HCT116 (cell line): ENCODE results near the gene MRPS34. TPM values are rescaled to one million over a fixed set of nuclear protein-coding genes. Genes with fewer than 3 reads are reported as not detected.

Experiments used
- ATAC-seq: fragments of 200-7000 bp; cut with Tn5 transposase; 2 replicates; pipeline ENCODE4 v1.9.1; 2020; ENCODE audit warnings: mild to moderate bottlenecking, moderate library complexity
- BruUV-seq: library from RNA; stranded (reverse); fragments of 400-500 nt; replicated peaks from 2 replicates; lab custom pipeline; 2021; lab: Mats Ljungman, UMichigan
- CTCF ChIA-PET: fragments of 300-600 bp; sonication (Branson Sonifier 250); formaldehyde crosslinking; loops from one replicate; lab custom pipeline; 2021; ENCODE audit warnings: antibody characterized with exemption; lab: Charles Lee
- POLR2A ChIA-PET: fragments of 300-600, 350-600 bp; sonication (Branson Sonifier 250); formaldehyde crosslinking; loops from one replicate; lab custom pipeline; 2021; ENCODE audit warnings: antibody characterized with exemption; lab: Charles Lee
- RAD21 ChIA-PET, 2 experiments: fragments of 300-600 bp; sonication (Branson Sonifier 250); formaldehyde crosslinking; loops; one replicate each; lab custom pipeline; 2023; ENCODE audit warnings: low total read pairs in 2 of 2; ENCODE audit not compliant: uncharacterized antibody in 2 of 2, unreplicated experiment in 2 of 2, low non-redundant PET in 1 of 2; lab: Charles Lee
- DNase-seq: peaks from one replicate; pipeline ENCODE4 v3.0.0-alpha.2; 2010; ENCODE audit warnings: low read depth, low spot score
- H2AFZ ChIP-seq: fragments of 200-600 bp; shearing (Covaris generic), sonication (generic); 2 replicates; pipeline ENCODE4 v1.6.1; 2017; ENCODE audit warnings: low read depth, mixed run types, mixed read lengths, antibody characterized with exemption, low read length; ENCODE audit not compliant: poor library complexity, severe bottlenecking
- H3K27ac ChIP-seq: 2 replicates; pipeline ENCODE4 v1.5.1; 2012; ENCODE audit warnings: low read depth, low read length
- H3K27me3 ChIP-seq: fragments of 200-600 bp; sonication (generic); 2 replicates; pipeline ENCODE4 v1.6.1; 2016; ENCODE audit warnings: mixed run types, low read length, mixed read lengths; ENCODE audit not compliant: insufficient read depth
- H3K36me3 ChIP-seq, 2 experiments: fragments of 200-500 bp in 1 of 2; fragments of 200-600 bp in 1 of 2; sonication (Bioruptor generic) in 1 of 2; sonication (generic) in 1 of 2; 2 replicates each; pipeline versions ENCODE4 v1.5.1 to v1.6.1; 2014 to 2016; ENCODE audit warnings: low read length in 2 of 2, inconsistent platforms in 1 of 2, mixed read lengths in 1 of 2, mixed run types in 1 of 2; ENCODE audit not compliant: insufficient read depth in 2 of 2, control insufficient read depth in 1 of 2
- H3K4me1 ChIP-seq, 2 experiments: fragments of 200-600 bp in 1 of 2; sonication (generic) in 1 of 2; 2 replicates each; pipeline versions ENCODE4 v1.5.1 to v1.6.1; 2012 to 2017; ENCODE audit warnings: low read length in 2 of 2, inconsistent platforms in 1 of 2, mild to moderate bottlenecking in 1 of 2, mixed read lengths in 1 of 2, mixed run types in 1 of 2, moderate library complexity in 1 of 2; ENCODE audit not compliant: insufficient read depth in 2 of 2, control insufficient read depth in 1 of 2
- H3K4me2 ChIP-seq: fragments of 200-600 bp; sonication (generic); 2 replicates; pipeline ENCODE4 v1.6.1; 2017; ENCODE audit warnings: mixed run types, low read length, mixed read lengths
- H3K4me3 ChIP-seq, 2 experiments: fragments of 200-600 bp in 1 of 2; sonication (generic) in 1 of 2; replicated peaks in 1 of 2; 2 replicates each; pipeline ENCODE4 v1.5.1; 2011 to 2016; ENCODE audit warnings: low read length in 2 of 2, control low read depth in 1 of 2, low read depth in 1 of 2, mild to moderate bottlenecking in 1 of 2, mixed read lengths in 1 of 2, mixed run types in 1 of 2
- H3K79me2 ChIP-seq: fragments of 200-600 bp; sonication (generic); 2 replicates; pipeline ENCODE4 v1.6.1; 2017; ENCODE audit warnings: mild to moderate bottlenecking, mixed run types, low read length, moderate library complexity, mixed read lengths; ENCODE audit not compliant: insufficient read depth
- H3K9ac ChIP-seq: fragments of 200-600 bp; sonication (generic); 2 replicates; pipeline ENCODE4 v1.6.1; 2016; ENCODE audit warnings: low read length, mixed read lengths
- H3K9me2 ChIP-seq: fragments of 200-600 bp; sonication (generic), shearing (Covaris generic); 2 replicates; pipeline ENCODE4 v1.6.1; 2017; ENCODE audit warnings: mixed run types, mild to moderate bottlenecking, moderate library complexity; ENCODE audit not compliant: insufficient read depth
- H3K9me3 ChIP-seq, 2 experiments: fragments of 200-500 bp in 1 of 2; fragments of 200-600 bp in 1 of 2; sonication (Bioruptor generic) in 1 of 2; sonication (generic) in 1 of 2; 2 replicates each; pipeline ENCODE4 v1.6.1; 2014 to 2017; ENCODE audit warnings: low read length in 2 of 2, mixed read lengths in 2 of 2, inconsistent platforms in 1 of 2, low read depth in 1 of 2, mild to moderate bottlenecking in 1 of 2, mixed run types in 1 of 2, moderate library complexity in 1 of 2; ENCODE audit not compliant: control insufficient read depth in 1 of 2, insufficient read depth in 1 of 2
- H4K20me1 ChIP-seq: fragments of 200-600 bp; sonication (generic), shearing (Covaris generic); 2 replicates; pipeline ENCODE4 v1.6.1; 2017; ENCODE audit warnings: mixed run types, mild to moderate bottlenecking, moderate library complexity; ENCODE audit not compliant: insufficient read depth
- CEBPB ChIP-seq: IDR thresholded peaks from 2 replicates; pipeline ENCODE4 v1.6.1; 2012; ENCODE audit warnings: low read depth
- EGR1 ChIP-seq: IDR thresholded peaks from 2 replicates; pipeline ENCODE4 v1.6.1; 2012; ENCODE audit warnings: low read depth
- ELF1 ChIP-seq: IDR thresholded peaks from 2 replicates; pipeline ENCODE4 v1.6.1; 2012; ENCODE audit warnings: low read depth, borderline replicate concordance
- EZH2 ChIP-seq: fragments of 200-600 bp; sonication (generic); IDR thresholded peaks from 2 replicates; pipeline ENCODE4 v1.6.1; 2017; ENCODE audit warnings: antibody characterized with exemption, mixed run types
- EZH2phosphoT487 ChIP-seq: fragments of 200-600 bp; IDR thresholded peaks from 2 replicates; pipeline ENCODE4 v1.6.1; 2018; ENCODE audit warnings: antibody characterized with exemption, borderline replicate concordance
- FOSL1 ChIP-seq: IDR thresholded peaks from 2 replicates; pipeline ENCODE4 v1.6.1; 2012; ENCODE audit warnings: low read depth
- JUND ChIP-seq: IDR thresholded peaks from 2 replicates; pipeline ENCODE4 v1.6.1; 2012
- POLR2AphosphoS5 ChIP-seq: IDR thresholded peaks from 2 replicates; pipeline ENCODE4 v1.6.1; 2011; ENCODE audit warnings: mild to moderate bottlenecking, low read depth, low read length, moderate library complexity
- SIN3A ChIP-seq: IDR thresholded peaks from 2 replicates; pipeline ENCODE4 v1.6.1; 2012; ENCODE audit warnings: low read depth
- SP1 ChIP-seq: IDR thresholded peaks from 2 replicates; pipeline ENCODE4 v1.6.1; 2012; ENCODE audit warnings: low read depth
- SRF ChIP-seq: IDR thresholded peaks from 2 replicates; pipeline ENCODE4 v1.6.1; 2012; ENCODE audit warnings: low read depth
- TCF7L2 ChIP-seq: IDR thresholded peaks from 2 replicates; pipeline ENCODE4 v1.7.0; 2011; ENCODE audit warnings: borderline replicate concordance, inconsistent platforms; ENCODE audit not compliant: insufficient read depth, insufficient read length; ENCODE audit errors: extremely low read depth
- YY1 ChIP-seq: IDR thresholded peaks from 2 replicates; pipeline ENCODE4 v1.6.1; 2011; ENCODE audit warnings: low read length, low read depth, moderate library complexity, mild to moderate bottlenecking; ENCODE audit not compliant: insufficient replicate concordance; ENCODE audit errors: extremely low read depth
- ZFX ChIP-seq: fragments of 450-650 bp; IDR thresholded peaks from 2 replicates; pipeline ENCODE4 v1.6.1; 2017
- ZNF274 ChIP-seq: fragments of 200-500 bp; sonication (Bioruptor generic); IDR thresholded peaks from 2 replicates; pipeline ENCODE4 v1.6.1; 2014; ENCODE audit warnings: mild to moderate bottlenecking, low read depth, low read length, inconsistent platforms
- intact Hi-C: fragments of 100-400 bp; cut with micrococcal nuclease; formaldehyde crosslinking; loops from 2 replicates; pipeline ENCODE4 v1.10.0; 2022
- total RNA-seq: library from RNA; stranded (reverse); gene quantifications from one replicate; pipeline ENCODE4 v1.2.1, GENCODE V29; 2021; ENCODE audit not compliant: unreplicated experiment
- TF ChIP-seq, protein P1 (sequence below), 3 experiments: fragments of 200-600 bp in 1 of 3; sonication (generic) in 1 of 3; IDR thresholded peaks in 2 of 3; conservative IDR thresholded peaks in 1 of 3; 2 replicates each; pipeline ENCODE4 v1.5.1; 2012 to 2017; ENCODE audit warnings: low read depth in 2 of 3, low read length in 2 of 3, antibody characterized with exemption in 1 of 3, borderline replicate concordance in 1 of 3, control low read depth in 1 of 3, mild to moderate bottlenecking in 1 of 3, mixed read lengths in 1 of 3, mixed run types in 1 of 3, moderate library complexity in 1 of 3; ENCODE audit not compliant: insufficient read depth in 1 of 3
- TF ChIP-seq, protein P2 (sequence below): IDR thresholded peaks from 2 replicates; pipeline ENCODE4 v1.6.1; 2012; ENCODE audit warnings: low read depth
- TF ChIP-seq, protein P3 (sequence below): IDR thresholded peaks from 2 replicates; pipeline ENCODE4 v1.6.1; 2011; ENCODE audit warnings: mild to moderate bottlenecking, low read length, moderate library complexity; ENCODE audit not compliant: insufficient replicate concordance; ENCODE audit errors: extremely low read depth
- TF ChIP-seq, protein P4 (sequence below): IDR thresholded peaks from 2 replicates; pipeline ENCODE4 v1.6.1; 2012

MRPS34 gene
- total RNA-seq, 1 experiment from 2014 or later, result 200 TPM

DNA sequence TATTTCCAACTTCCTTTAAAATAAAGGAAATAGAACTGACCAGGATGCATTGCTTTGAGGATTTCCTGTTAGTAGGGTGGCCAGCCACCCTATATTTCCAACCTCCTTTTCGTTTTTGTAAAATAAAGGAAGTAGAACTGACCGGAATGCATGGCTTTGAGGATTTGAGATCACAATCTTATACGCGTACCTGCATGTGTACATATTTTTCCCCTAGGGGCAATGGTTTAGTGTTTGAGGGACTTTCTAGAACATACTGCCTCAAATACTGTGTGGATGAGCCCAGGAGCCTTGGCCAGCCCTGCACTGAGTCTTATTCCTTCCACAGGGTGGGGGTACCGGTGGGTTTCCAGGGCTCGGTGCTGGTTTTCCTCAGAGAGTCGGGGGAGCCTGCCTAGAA is 41.3 kb downstream of the MRPS34 start:
- ChIA-PET POLR2A (no interaction called here), CTCF (no interaction called here), RAD21 (no interaction called here)
- Histone ChIP-seq H4K20me1 (no peaks in the 10 kb centered on the region), H3K4me2 (no peak overlapping the region), H3K4me1 (no peaks in the 10 kb centered on the region), H3K9me2 (no peaks in the 10 kb centered on the region), H3K4me3 (no peak overlapping the region), H3K79me2 (no peaks in the 10 kb centered on the region; the same call in 1 of the 2 replicates), H3K9ac (no peak overlapping the region), H3K27me3 (no peaks in the 10 kb centered on the region), H2AFZ (no peak overlapping the region), H3K9me3 (peaks cover 0 to 8% of the 10 kb centered on the region in 2 experiments; a peak in 1 of 4 replicates), H3K36me3 (peaks cover 2 to 6% of the 10 kb centered on the region in 2 experiments; a peak in 2 of 4 replicates), H3K27ac (no peak overlapping the region)
- no TSS peak for BruUV-seq
- TF ChIP-seq POLR2AphosphoS5 (no peak), ZFX (no peak), ZNF274 (no peak), CEBPB (no peak), EGR1 (no peak), FOSL1 (no peak), EZH2 (no peak), JUND (no peak), TCF7L2 (no peak), YY1 (no peak), ELF1 (no peak), SIN3A (no peak), SRF (no peak), SP1 (no peak), EZH2phosphoT487 (no peak)
- TF ChIP-seq, protein P1, sequence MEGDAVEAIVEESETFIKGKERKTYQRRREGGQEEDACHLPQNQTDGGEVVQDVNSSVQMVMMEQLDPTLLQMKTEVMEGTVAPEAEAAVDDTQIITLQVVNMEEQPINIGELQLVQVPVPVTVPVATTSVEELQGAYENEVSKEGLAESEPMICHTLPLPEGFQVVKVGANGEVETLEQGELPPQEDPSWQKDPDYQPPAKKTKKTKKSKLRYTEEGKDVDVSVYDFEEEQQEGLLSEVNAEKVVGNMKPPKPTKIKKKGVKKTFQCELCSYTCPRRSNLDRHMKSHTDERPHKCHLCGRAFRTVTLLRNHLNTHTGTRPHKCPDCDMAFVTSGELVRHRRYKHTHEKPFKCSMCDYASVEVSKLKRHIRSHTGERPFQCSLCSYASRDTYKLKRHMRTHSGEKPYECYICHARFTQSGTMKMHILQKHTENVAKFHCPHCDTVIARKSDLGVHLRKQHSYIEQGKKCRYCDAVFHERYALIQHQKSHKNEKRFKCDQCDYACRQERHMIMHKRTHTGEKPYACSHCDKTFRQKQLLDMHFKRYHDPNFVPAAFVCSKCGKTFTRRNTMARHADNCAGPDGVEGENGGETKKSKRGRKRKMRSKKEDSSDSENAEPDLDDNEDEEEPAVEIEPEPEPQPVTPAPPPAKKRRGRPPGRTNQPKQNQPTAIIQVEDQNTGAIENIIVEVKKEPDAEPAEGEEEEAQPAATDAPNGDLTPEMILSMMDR (IDR thresholded peaks at IDR 0.05 in 2 of 3, conservative IDR thresholded peaks at IDR 0.05 in 1 of 3; ENCODE audit: borderline replicate concordance in 1 of 3, insufficient read depth in 1 of 3, low read depth in 2 of 3, low read length in 2 of 3), result no peak
- TF ChIP-seq, protein P2, sequence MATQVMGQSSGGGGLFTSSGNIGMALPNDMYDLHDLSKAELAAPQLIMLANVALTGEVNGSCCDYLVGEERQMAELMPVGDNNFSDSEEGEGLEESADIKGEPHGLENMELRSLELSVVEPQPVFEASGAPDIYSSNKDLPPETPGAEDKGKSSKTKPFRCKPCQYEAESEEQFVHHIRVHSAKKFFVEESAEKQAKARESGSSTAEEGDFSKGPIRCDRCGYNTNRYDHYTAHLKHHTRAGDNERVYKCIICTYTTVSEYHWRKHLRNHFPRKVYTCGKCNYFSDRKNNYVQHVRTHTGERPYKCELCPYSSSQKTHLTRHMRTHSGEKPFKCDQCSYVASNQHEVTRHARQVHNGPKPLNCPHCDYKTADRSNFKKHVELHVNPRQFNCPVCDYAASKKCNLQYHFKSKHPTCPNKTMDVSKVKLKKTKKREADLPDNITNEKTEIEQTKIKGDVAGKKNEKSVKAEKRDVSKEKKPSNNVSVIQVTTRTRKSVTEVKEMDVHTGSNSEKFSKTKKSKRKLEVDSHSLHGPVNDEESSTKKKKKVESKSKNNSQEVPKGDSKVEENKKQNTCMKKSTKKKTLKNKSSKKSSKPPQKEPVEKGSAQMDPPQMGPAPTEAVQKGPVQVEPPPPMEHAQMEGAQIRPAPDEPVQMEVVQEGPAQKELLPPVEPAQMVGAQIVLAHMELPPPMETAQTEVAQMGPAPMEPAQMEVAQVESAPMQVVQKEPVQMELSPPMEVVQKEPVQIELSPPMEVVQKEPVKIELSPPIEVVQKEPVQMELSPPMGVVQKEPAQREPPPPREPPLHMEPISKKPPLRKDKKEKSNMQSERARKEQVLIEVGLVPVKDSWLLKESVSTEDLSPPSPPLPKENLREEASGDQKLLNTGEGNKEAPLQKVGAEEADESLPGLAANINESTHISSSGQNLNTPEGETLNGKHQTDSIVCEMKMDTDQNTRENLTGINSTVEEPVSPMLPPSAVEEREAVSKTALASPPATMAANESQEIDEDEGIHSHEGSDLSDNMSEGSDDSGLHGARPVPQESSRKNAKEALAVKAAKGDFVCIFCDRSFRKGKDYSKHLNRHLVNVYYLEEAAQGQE, result no peak
- TF ChIP-seq, protein P3, sequence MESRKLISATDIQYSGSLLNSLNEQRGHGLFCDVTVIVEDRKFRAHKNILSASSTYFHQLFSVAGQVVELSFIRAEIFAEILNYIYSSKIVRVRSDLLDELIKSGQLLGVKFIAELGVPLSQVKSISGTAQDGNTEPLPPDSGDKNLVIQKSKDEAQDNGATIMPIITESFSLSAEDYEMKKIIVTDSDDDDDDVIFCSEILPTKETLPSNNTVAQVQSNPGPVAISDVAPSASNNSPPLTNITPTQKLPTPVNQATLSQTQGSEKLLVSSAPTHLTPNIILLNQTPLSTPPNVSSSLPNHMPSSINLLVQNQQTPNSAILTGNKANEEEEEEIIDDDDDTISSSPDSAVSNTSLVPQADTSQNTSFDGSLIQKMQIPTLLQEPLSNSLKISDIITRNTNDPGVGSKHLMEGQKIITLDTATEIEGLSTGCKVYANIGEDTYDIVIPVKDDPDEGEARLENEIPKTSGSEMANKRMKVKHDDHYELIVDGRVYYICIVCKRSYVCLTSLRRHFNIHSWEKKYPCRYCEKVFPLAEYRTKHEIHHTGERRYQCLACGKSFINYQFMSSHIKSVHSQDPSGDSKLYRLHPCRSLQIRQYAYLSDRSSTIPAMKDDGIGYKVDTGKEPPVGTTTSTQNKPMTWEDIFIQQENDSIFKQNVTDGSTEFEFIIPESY, result no peak
- TF ChIP-seq, protein P4, sequence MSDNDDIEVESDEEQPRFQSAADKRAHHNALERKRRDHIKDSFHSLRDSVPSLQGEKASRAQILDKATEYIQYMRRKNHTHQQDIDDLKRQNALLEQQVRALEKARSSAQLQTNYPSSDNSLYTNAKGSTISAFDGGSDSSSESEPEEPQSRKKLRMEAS, result no peak
- intact Hi-C loops, result no loop called here
- no peak for ATAC-seq
- no peak for DNase-seq
